CD4-positive, alpha-beta T cell treated with Interleukin-4 for 4 hours (primary cell): ENCODE results near the gene ZNF732.
"Not testable (repeated sequence)": the region's sequence is repeated elsewhere in the genome, so short reads cannot be mapped to it uniquely, and the experiment has no call there.

Source experiments
- DNase-seq: peaks from one replicate; pipeline ENCODE4 v3.0.0-alpha.2; 2020

Gene ZNF732

GRCh38 chr4:252065-252601, 53.1 kb downstream of the ZNF732 start:
- no peak for DNase-seq

- peak; percentile 68 for DNase-seq
Observed at GRCh38 chr4:244471-244870, 60.8 kb downstream of the ZNF732 start.

- no peak for DNase-seq
Observed at GRCh38 chr4:243426-243825, 61.8 kb downstream of the ZNF732 start.

- DNase-seq, result peak; percentile 80
Observed at GRCh38 chr4:242121-242848, 63.0 kb downstream of the ZNF732 start.

- DNase-seq, result not testable (repeated sequence)
Observed at GRCh38 chr4:241411-241810, 63.9 kb downstream of the ZNF732 start.

- no peak for DNase-seq
Observed at GRCh38 chr4:236028-236427, 69.2 kb downstream of the ZNF732 start.

GRCh38 chr4:234178-234577, 71.1 kb downstream of the ZNF732 start:
- no peak for DNase-seq

- DNase-seq, result no peak
Observed at GRCh38 chr4:223913-224497, 81.3 kb downstream of the ZNF732 start.
